Stimulated activated memory B cell treated with anti-CD40 and anti-IgM and Interleukin-4, amounts not matched to agents 10 μg/mL and 1 μg/mL and 100 μg/mL, for 72 hours (primary cell): ENCODE measurements around the gene PRKG1.
A peak's percentile ranks its signal among the peaks of the same experiment; 100 is the strongest.
"Not testable (repeated sequence)": the region's sequence is repeated elsewhere in the genome, so short reads cannot be mapped to it uniquely, and the experiment has no call there.

ENCODE experiments used
- ATAC-seq: fragments of 150-1000 bp; cut with Tn5 transposase; 2 replicates; pipeline ENCODE4 v1.10.0; 2021
- H3K27ac Mint-ChIP-seq: one replicate; pipeline ENCODE4 v1.8.0; 2022; ENCODE audit warnings: mild to moderate bottlenecking, mixed read lengths
- H3K27me3 Mint-ChIP-seq: one replicate; pipeline ENCODE4 v1.8.0; 2022; ENCODE audit warnings: mixed read lengths
- H3K36me3 Mint-ChIP-seq: one replicate; pipeline ENCODE4 v1.8.0; 2022; ENCODE audit warnings: mixed read lengths
- H3K4me1 Mint-ChIP-seq: one replicate; pipeline ENCODE4 v1.8.0; 2022; ENCODE audit warnings: mixed read lengths
- H3K4me3 Mint-ChIP-seq: one replicate; pipeline ENCODE4 v1.8.0; 2022; ENCODE audit warnings: mild to moderate bottlenecking, moderate library complexity, mixed read lengths
- H3K9me3 Mint-ChIP-seq: one replicate; pipeline ENCODE4 v1.8.0; 2022; ENCODE audit warnings: mixed read lengths

Gene PRKG1

DNA sequence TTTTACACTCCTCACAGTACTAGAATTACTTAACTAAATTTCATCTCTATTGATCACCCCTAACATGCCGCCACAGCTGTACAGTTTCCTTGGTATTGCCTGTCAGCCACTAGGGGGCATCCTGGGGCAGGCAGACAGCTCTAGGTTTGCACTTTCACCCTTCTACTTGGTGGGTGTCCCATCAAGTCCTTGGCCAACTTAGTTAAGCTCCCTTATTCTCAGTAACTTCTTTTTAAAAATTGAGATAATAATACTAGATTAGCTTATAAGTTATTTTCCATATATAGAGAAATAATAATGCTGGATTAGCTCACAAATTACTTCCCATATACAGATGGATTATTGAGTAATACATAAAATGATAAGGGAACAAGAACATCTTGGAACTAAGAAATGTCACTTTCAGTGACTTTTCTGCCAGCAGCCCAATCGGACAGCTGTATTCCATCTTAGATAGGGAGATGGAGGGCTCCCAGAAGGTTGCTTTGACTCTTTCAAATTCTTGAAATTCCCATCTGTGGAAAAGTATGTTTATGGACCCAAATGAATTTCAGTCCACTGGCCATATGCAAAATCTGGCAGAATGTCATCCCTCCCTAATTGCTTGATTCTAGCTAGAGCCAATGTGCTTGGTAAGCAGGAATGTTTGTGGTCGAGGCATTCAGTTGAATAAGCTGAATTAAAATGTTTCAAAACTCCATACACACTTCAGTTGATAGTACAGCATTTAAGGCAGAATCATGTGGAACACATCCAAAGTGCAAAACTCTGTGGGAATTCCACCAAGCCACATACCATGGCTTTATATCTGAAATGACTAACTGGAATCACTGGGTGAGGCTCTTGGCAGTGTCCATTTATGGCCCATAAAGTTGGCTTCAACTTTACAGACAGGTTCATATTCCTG lies 315.4 kb downstream of the PRKG1 start:
- H3K9me3 Mint-ChIP-seq, result no peaks in the 10 kb centered on the region
- no peaks in the 10 kb centered on the region for H3K27me3 Mint-ChIP-seq
- peak; percentile 71 for ATAC-seq
- no peak overlapping the region for H3K27ac Mint-ChIP-seq
- H3K4me3 Mint-ChIP-seq, result no peak overlapping the region
- no peaks in the 10 kb centered on the region for H3K4me1 Mint-ChIP-seq
- no peaks in the 10 kb centered on the region for H3K36me3 Mint-ChIP-seq

- not testable (repeated sequence) for H3K36me3 Mint-ChIP-seq, H3K4me3 Mint-ChIP-seq, H3K9me3 Mint-ChIP-seq, ATAC-seq, H3K27ac Mint-ChIP-seq, H3K4me1 Mint-ChIP-seq, H3K27me3 Mint-ChIP-seq
Observed at GRCh38 chr10:51393006-51393405, 318.7 kb downstream of the PRKG1 start.

- no peak for ATAC-seq
- H3K4me1 Mint-ChIP-seq, result no peaks in the 10 kb centered on the region
- no peak overlapping the region for H3K4me3 Mint-ChIP-seq
- no peaks in the 10 kb centered on the region for H3K36me3 Mint-ChIP-seq
- H3K9me3 Mint-ChIP-seq, result no peaks in the 10 kb centered on the region
- H3K27ac Mint-ChIP-seq, result no peak overlapping the region
- no peaks in the 10 kb centered on the region for H3K27me3 Mint-ChIP-seq
Observed at GRCh38 chr10:51394039-51394438, 319.8 kb downstream of the PRKG1 start.

- H3K9me3 Mint-ChIP-seq, result no peaks in the 10 kb centered on the region
- ATAC-seq, result no peak
- H3K4me1 Mint-ChIP-seq, result no peaks in the 10 kb centered on the region
- no peaks in the 10 kb centered on the region for H3K36me3 Mint-ChIP-seq
- no peak overlapping the region for H3K4me3 Mint-ChIP-seq
- no peak overlapping the region for H3K27ac Mint-ChIP-seq
- H3K27me3 Mint-ChIP-seq, result no peaks in the 10 kb centered on the region
Observed at GRCh38 chr10:51397244-51397643, 323.0 kb downstream of the PRKG1 start.

- ATAC-seq, result no peak
- Mint-ChIP-seq H3K9me3 (no peaks in the 10 kb centered on the region), H3K4me1 (no peaks in the 10 kb centered on the region), H3K36me3 (no peaks in the 10 kb centered on the region), H3K27ac (no peak overlapping the region), H3K4me3 (no peak overlapping the region), H3K27me3 (no peaks in the 10 kb centered on the region)
Observed at GRCh38 chr10:51397695-51398094, 323.4 kb downstream of the PRKG1 start.

- no peak overlapping the region for H3K27ac Mint-ChIP-seq
- no peak for ATAC-seq
- H3K4me3 Mint-ChIP-seq, result no peak overlapping the region
- no peaks in the 10 kb centered on the region for H3K27me3 Mint-ChIP-seq
- no peaks in the 10 kb centered on the region for H3K9me3 Mint-ChIP-seq
- H3K36me3 Mint-ChIP-seq, result no peaks in the 10 kb centered on the region
- H3K4me1 Mint-ChIP-seq, result no peaks in the 10 kb centered on the region
Observed at GRCh38 chr10:51399840-51400239, 325.6 kb downstream of the PRKG1 start.

GRCh38 chr10:51400392-51401096 lies 326.3 kb downstream of the PRKG1 start:
- Mint-ChIP-seq H3K9me3 (no peaks in the 10 kb centered on the region), H3K4me1 (no peaks in the 10 kb centered on the region), H3K4me3 (no peak overlapping the region), H3K36me3 (no peaks in the 10 kb centered on the region), H3K27me3 (no peaks in the 10 kb centered on the region), H3K27ac (no peak overlapping the region)
- no peak for ATAC-seq

GRCh38 chr10:51403521-51403920 lies 329.2 kb downstream of the PRKG1 start:
- ATAC-seq, result no peak
- H3K4me3 Mint-ChIP-seq, result no peak overlapping the region
- no peaks in the 10 kb centered on the region for H3K9me3 Mint-ChIP-seq
- H3K36me3 Mint-ChIP-seq, result no peaks in the 10 kb centered on the region
- H3K27me3 Mint-ChIP-seq, result no peaks in the 10 kb centered on the region
- no peaks in the 10 kb centered on the region for H3K4me1 Mint-ChIP-seq
- no peak overlapping the region for H3K27ac Mint-ChIP-seq

GRCh38 chr10:51405580-51406351 lies 331.5 kb downstream of the PRKG1 start:
- no peaks in the 10 kb centered on the region for H3K27me3 Mint-ChIP-seq
- no peaks in the 10 kb centered on the region for H3K36me3 Mint-ChIP-seq
- ATAC-seq, result no peak

DNA sequence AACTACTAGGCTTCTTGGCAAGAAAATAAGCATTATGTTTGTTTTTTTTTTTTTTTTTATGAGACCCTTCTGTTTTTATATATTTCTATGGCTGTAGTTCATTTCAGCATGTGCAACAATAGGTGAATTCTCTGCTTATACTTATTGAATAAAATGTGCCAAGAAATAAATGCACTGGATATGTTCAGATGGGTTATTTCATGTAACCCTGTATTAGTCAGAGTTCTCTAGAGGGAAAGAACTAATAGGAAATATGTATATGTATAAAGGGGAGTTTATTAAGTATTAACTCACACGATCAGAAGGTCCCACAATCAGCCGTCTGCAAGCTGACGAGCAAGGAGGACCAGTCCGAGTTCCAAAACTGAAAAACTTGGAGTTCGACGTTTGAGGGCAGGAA lies 332.3 kb downstream of the PRKG1 start:
- no peak overlapping the region for H3K4me3 Mint-ChIP-seq
- no peak overlapping the region for H3K27ac Mint-ChIP-seq
- ATAC-seq, result no peak
- no peaks in the 10 kb centered on the region for H3K4me1 Mint-ChIP-seq
- no peaks in the 10 kb centered on the region for H3K36me3 Mint-ChIP-seq
- no peaks in the 10 kb centered on the region for H3K27me3 Mint-ChIP-seq
- no peaks in the 10 kb centered on the region for H3K9me3 Mint-ChIP-seq

More at GRCh38 chr10:51405580-51406351, 331.5 kb downstream of the PRKG1 start:
- no peak overlapping the region for H3K4me3 Mint-ChIP-seq
- H3K4me1 Mint-ChIP-seq, result no peaks in the 10 kb centered on the region
- H3K9me3 Mint-ChIP-seq, result no peaks in the 10 kb centered on the region
- no peak overlapping the region for H3K27ac Mint-ChIP-seq

- Mint-ChIP-seq H3K4me3 (no peak overlapping the region), H3K27me3 (no peaks in the 10 kb centered on the region), H3K9me3 (no peaks in the 10 kb centered on the region), H3K4me1 (no peaks in the 10 kb centered on the region), H3K36me3 (no peaks in the 10 kb centered on the region), H3K27ac (no peak overlapping the region)
- no peak for ATAC-seq
Observed at GRCh38 chr10:51416494-51416893, 342.2 kb downstream of the PRKG1 start.

DNA sequence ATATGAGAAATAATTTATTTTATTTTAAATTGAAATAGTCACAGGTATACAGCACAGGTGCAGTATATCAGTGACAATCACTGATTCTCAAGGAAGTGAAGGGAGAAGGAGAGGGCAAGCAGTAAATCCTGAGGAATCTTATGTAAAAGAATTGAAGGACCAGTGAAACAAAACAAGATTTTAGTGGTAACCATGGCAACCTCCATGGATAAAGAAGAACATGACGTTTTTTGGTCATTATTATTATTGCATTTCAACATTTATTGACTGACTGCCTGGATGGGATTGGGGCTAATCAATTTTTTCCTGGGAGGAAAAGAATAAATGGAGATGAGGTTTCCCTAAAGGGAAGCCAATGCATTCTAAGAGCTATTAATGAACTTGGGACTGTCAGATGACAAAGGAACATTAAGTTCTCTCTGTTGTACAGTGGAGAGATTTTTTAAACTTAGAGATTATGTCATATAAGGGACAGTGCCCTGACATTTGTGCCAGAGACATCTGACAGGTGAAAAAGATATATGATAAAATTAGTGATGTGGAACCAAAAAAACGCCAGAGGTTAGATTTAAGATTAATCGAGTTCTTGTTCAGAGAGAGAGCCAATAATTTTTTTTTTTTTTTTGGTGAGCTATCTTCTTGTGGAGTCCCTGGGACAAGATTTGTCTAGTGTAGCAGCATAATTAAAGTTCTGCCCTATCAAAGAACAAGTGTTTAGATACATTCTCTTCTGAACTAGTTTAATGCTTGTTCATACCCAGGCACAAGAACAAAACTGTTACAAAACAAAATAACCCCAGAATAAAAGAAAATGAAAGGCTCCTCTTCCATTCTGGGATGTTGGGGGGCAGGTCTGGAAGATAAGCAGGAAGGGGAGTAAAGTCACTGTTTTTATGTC lies 345.2 kb downstream of the PRKG1 start:
- H3K27me3 Mint-ChIP-seq, result no peaks in the 10 kb centered on the region
- no peaks in the 10 kb centered on the region for H3K9me3 Mint-ChIP-seq
- H3K36me3 Mint-ChIP-seq, result no peaks in the 10 kb centered on the region
- H3K4me3 Mint-ChIP-seq, result no peak overlapping the region
- no peak for ATAC-seq
- H3K4me1 Mint-ChIP-seq, result peaks cover 6% of the 10 kb centered on the region
- H3K27ac Mint-ChIP-seq, result no peak overlapping the region

DNA sequence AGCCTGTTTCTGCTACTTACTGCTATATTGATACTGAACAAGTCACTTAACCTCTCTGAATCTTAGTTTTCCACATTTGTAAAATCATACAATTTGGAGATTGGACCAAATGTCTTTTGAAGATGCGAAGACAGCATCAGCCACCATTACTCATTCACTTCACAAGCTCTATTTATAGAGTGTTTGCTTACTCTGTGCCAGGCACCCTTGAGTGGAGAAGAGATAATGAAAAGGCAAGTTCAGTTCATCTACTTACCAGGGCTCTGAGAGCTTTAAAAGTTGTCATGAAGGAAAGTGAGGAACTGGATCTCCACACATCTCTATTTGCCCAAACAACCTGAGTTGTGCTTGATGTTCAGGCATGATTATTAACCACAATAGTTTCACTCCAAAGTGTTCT lies 347.6 kb downstream of the PRKG1 start:
- H3K36me3 Mint-ChIP-seq, result no peaks in the 10 kb centered on the region
- peaks cover 6% of the 10 kb centered on the region for H3K4me1 Mint-ChIP-seq
- ATAC-seq, result no peak
- H3K4me3 Mint-ChIP-seq, result no peak overlapping the region
- no peak overlapping the region for H3K27ac Mint-ChIP-seq
- peaks cover 8% of the 10 kb centered on the region for H3K27me3 Mint-ChIP-seq
- no peaks in the 10 kb centered on the region for H3K9me3 Mint-ChIP-seq

DNA sequence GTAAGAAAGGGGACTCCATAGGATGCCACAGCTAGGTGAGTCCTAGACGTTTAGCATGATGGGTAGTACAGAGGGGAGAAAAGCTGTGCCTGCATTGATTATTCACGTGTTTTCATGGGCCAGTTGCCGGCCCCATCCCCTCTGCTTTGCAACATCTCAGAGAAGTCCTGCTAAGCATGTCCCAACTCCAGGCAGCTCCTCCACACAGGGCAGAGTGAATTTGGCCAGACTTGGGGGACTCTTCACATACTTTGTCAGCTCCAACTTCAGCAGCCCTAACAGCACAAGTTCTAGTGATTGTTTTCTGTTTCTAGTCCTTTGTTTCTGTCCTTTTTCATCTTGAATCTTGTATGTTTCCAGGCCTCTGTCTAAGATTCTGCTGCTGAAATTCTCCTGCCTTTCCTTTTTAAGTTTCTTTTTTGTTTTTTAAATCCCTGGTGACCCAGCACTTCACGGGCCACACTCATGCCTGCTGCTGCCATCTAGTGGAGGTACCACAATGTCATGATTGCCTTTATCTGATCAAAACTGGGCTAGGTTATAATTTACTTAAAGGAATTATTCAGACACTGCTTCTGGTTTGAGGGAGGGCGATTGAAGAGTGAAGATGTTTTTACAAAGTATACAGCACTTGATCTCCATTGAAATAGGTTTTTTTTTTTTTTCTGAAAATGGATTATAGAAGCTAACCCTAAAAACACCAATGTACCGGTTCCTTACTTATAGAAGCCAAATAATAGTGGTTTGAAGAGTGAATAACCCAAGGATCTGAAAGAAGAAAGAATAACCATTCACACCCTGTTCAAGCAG lies 348.2 kb downstream of the PRKG1 start:
- H3K27me3 Mint-ChIP-seq, result peaks cover 8% of the 10 kb centered on the region
- H3K36me3 Mint-ChIP-seq, result no peaks in the 10 kb centered on the region
- no peak for ATAC-seq
- H3K9me3 Mint-ChIP-seq, result no peaks in the 10 kb centered on the region
- peaks cover 6% of the 10 kb centered on the region for H3K4me1 Mint-ChIP-seq
- H3K27ac Mint-ChIP-seq, result no peak overlapping the region
- H3K4me3 Mint-ChIP-seq, result no peak overlapping the region
